Measurements from ENCODE around the gene FAM227A.
"Not testable (repeated sequence)": the region's sequence is repeated elsewhere in the genome, so short reads cannot be mapped to it uniquely, and the experiment has no call there.

The FAM227A gene

GRCh38 chr22:38610234-38610633, 46.0 kb downstream of the FAM227A start:
- DNase-seq, result no peak

- no peak for DNase-seq
These were observed 47.0 kb downstream of the FAM227A start for GRCh38 chr22:38608992-38609750.

GRCh38 chr22:38607680-38608079, 48.5 kb downstream of the FAM227A start:
- DNase-seq, result no peak

DNA sequence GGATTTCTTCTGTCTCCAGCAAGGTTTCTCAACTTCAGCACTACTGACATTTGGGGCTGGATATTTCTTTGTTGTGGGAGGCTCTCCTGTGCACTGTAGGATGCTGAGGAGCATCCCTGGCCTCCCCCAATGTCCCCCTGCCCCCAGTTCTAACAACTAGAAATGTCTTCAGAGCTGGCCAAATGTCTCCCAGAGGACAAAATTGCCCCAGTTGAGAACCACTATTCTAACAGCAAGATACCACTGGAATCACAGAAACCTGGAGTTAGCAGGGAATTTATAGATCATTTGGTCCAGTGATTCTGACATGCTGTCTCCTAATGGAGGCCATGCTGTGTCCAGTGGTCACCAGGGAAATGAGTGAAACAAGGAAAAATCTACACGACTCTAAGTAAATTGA, 54.0 kb downstream of the FAM227A start:
- no peak for DNase-seq

- no peak for DNase-seq
These were observed 54.9 kb downstream of the FAM227A start for GRCh38 chr22:38601221-38601764.

GRCh38 chr22:38599466-38599865, 56.7 kb downstream of the FAM227A start:
- DNase-seq, result no peak

- not testable (repeated sequence) for DNase-seq
These were observed 73.3 kb downstream of the FAM227A start for GRCh38 chr22:38582923-38583322.

DNA sequence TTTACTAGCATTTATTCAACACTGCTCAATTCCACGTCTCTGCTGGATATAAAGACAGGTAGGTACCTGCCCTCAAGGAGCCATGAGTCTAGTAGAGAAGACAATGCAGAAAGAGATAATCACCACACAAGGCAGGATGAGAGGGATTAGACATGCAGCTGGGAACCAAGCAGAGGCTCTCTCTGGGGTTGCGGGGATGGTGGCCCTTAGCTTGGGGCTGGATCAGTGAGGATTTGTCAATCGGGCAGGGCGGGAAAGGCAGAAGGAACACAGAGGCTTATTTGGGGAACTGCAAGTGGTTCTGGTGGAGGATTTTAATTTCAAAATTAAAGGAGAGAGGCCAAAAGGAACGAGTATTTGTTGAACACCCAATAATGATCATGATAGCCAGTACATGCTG, 77.7 kb downstream of the FAM227A start:
- no peak for DNase-seq

- DNase-seq, result peak; percentile 22
These were observed 84.1 kb downstream of the FAM227A start for GRCh38 chr22:38572065-38572464.

GRCh38 chr22:38570779-38571364, 85.3 kb downstream of the FAM227A start:
- peak; percentile 22 for DNase-seq

DNA sequence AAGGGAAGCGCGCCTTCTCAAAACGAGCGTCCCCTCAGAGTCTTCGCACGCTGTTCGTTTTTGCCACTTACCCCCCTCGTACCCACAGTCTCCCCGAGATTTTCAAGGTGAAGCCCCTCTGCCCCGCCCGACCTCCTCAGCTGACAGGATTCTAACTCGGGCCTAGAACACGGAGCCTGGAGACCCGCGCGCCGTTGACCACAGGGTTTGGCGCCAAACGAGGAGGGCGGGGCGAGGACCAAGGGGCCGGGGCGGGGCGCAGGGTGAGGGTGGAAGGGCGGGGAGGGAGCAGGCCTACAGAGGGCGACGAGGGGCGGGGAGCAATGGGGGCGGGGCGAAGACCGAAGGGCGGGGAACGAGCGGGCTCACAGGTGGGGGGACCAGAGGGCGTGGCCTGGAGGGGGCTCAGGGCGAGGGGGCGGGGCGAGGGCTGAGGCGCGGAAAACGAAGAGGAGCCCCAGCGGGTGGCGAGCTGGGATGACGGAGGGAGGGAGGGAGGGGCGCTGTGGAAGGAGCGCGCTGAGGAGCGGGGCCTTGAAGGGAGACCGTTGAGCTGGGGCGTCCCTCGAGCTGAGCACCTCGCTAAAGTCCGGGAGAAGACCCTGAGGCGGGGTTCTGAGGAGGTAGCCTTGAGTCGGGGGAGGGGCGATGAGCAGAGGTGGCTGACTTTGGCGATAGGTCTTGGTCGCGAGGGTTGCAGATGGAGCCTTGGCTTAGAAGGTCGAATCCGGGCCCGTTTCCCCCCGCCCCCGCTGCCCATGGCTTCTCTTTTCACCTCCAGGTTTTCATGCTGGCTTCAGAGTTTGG, 86.0 kb downstream of the FAM227A start, which contains the start of gene DMC1:
DMC1 (minus strand) TSS at position 212 of the 807 bp plus-strand sequence. CDS start 1,927 bp downstream, outside the sequence.
- DNase-seq, result peak; percentile 84

- no peak for DNase-seq
These were observed 86.8 kb downstream of the FAM227A start for GRCh38 chr22:38569181-38569971.

DNA sequence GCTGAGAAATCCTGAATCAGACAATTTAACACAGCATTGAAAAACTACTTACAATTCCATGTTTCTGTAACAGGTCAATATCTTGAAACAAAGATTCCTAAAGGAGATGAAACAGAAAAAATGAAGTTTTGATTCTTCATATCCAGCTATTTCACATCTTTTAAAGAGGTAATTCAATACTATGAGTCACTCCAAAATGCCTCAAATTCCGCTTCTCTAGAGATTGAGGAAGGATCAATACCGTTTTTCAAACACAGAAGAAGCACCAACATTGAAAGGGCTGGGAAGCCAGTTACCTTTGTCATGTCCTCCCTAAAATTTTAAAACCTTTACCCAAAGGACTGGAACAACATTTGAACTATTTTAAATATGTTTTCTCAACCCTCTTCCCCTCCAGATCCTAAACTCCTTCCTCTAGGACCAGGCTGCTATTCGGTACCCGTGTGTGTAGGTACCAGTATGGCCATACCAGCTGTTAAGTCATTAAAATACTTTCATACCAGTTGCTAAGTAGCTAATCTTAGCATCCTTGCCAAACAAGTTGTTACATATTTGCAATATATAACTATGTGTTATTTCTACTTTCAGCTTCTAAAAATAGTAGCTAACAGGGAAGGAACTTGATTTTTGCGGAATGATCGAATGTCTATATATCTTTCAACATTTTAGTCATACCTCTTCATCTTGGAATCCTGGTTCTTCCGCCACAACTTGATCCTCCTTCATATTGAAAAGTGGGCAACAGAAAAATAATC, 88.5 kb downstream of the FAM227A start:
- DNase-seq, result no peak

DNA sequence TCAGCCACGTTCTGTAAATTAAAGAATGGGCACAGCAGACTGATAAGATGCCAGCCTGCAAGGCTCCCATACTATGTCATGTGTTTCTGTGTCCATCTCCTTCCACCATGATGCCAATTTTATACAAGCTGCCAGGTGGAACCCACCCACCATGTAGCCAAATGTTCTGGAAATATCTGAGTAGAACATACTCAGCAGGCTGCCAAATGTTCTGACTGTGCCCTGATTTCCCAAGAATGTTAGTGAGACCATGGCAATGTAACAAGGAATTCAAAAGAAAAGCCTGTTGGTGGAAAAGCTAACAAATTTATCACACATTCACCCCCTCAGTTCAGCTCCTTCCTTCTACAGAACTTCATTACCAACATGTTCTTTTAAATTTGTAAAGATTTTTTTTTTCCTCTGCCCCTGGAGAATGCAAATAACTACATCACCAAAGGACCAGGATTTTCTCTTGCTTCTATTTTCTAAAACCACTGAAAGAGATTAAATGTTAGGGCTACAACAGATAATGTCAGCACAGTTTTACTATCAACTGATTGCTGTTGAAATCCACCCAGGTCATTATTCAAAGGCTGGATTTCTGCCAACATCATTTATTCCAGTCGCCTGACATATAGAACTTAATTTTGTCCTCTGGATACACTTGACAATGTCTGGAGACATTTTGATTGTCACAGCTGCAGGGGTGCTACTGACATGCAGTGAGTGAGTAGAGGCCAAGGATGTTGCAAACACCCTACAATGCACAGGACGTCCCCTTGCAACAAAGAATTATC, 89.3 kb downstream of the FAM227A start:
- DNase-seq, result peak; percentile 27

GRCh38 chr22:38565441-38565840, 90.8 kb downstream of the FAM227A start:
- DNase-seq, result no peak

GRCh38 chr22:38564669-38565068, 91.5 kb downstream of the FAM227A start:
- no peak for DNase-seq

DNA sequence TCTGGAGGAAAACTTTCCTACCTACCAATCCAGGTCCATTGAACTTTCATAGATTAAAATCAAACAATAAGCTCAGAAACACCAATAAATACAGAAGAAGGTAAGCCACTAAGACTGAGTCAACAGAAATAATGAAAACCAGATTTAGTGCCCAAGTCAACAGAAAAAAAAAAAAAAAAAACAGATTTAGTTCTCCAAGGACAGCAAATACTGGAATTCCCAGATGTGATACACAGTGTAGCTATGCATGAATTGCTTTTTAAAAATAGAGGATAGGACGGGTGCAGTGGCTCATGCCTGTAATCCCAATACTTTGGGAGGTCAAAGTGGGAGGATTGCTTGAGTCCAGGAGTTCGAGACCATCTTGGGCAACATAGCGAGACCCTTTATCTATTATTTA, 101.9 kb downstream of the FAM227A start:
- DNase-seq, result no peak

DNA sequence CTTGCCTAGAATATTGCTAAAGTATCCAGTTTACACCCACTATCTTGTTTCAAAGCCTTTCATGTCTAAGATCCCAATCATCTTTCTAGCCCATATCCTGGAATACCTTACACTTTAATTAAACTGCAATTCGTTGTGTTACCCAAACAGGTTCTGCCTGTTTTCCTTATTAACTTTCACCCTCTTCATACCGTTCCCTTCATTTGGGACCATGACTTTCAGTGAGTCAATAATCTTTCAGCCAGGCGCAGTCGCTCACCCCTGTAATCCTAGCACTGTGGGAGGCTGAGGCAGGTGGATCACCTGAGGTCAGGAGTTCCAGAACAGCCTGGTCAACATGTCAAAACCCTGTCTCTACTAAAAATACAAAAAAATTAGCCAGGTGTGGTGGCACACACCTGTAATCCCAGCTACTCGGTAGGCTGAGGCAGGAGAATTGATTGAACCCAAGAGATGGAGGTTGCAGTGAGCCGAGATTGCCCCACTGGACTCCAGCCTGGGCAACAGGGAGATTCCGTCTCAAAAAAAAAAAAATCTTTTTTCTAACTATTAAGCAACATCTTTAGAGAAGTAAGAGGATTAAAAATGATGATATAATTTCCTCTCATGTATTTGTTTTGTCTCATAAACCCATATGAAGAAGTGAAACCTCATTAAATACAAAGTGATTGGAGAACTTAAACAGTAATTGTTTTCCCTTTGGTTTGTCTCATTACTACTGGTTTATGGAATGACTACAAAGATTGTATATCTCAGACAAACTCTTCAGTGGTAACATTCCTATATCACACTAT, 106.9 kb downstream of the FAM227A start:
- DNase-seq, result no peak

GRCh38 chr22:38540701-38541100, 115.5 kb downstream of the FAM227A start:
- DNase-seq, result no peak

Data from COR-L47 (cell line).